GM12864 (cell line): ENCODE measurements around the gene LCE1A.

Experiments used
- DNase-seq: peaks from one replicate; pipeline ENCODE4 v3.0.0-alpha.2; 2011; ENCODE audit warnings: low read depth
- H3K4me3 ChIP-seq: 2 replicates; pipeline ENCODE4 v1.5.1; 2011; ENCODE audit warnings: mild to moderate bottlenecking, low read depth, low read length, control low read depth
- TF ChIP-seq, protein P1 (sequence below): IDR thresholded peaks from 2 replicates; pipeline ENCODE4 v1.5.1; 2011; ENCODE audit warnings: low read depth, mild to moderate bottlenecking, moderate library complexity, low read length, control low read depth, inconsistent platforms; ENCODE audit errors: missing control alignments

The LCE1A gene

DNA sequence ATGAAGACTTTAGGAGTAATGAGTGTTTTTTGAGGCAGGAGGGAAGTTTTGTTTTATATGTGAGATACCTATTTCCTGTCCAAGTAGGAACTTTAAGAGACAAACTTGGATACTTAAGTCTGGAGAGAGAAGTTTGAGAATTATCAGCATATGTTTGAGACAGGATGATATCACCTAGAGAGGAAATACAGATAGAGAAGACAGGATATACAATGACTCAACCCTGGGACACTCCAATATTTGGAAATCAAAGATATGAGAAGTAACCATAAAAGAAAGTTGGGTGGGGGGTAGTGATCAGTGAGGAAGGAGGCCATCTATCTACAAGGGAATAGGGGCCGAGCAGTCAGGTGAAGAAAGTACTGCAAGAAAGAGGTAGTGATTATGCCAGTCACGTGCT, 39.0 kb downstream of the LCE1A start:
- DNase-seq: no peak
- TF ChIP-seq, protein P1, sequence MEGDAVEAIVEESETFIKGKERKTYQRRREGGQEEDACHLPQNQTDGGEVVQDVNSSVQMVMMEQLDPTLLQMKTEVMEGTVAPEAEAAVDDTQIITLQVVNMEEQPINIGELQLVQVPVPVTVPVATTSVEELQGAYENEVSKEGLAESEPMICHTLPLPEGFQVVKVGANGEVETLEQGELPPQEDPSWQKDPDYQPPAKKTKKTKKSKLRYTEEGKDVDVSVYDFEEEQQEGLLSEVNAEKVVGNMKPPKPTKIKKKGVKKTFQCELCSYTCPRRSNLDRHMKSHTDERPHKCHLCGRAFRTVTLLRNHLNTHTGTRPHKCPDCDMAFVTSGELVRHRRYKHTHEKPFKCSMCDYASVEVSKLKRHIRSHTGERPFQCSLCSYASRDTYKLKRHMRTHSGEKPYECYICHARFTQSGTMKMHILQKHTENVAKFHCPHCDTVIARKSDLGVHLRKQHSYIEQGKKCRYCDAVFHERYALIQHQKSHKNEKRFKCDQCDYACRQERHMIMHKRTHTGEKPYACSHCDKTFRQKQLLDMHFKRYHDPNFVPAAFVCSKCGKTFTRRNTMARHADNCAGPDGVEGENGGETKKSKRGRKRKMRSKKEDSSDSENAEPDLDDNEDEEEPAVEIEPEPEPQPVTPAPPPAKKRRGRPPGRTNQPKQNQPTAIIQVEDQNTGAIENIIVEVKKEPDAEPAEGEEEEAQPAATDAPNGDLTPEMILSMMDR: no peak
- no peak overlapping the region for H3K4me3 ChIP-seq

GRCh38 chr1:152869808-152870419, 42.6 kb downstream of the LCE1A start:
- H3K4me3 ChIP-seq: no peak overlapping the region
- TF ChIP-seq, protein P1: peak; percentile 79

GRCh38 chr1:152870831-152871730, 43.8 kb downstream of the LCE1A start:
- no peak overlapping the region for H3K4me3 ChIP-seq
- no peak for DNase-seq
- TF ChIP-seq, protein P1: peak; percentile 42

More at GRCh38 chr1:152869808-152870419, 42.6 kb downstream of the LCE1A start:
- peak; percentile 18 for DNase-seq

DNA sequence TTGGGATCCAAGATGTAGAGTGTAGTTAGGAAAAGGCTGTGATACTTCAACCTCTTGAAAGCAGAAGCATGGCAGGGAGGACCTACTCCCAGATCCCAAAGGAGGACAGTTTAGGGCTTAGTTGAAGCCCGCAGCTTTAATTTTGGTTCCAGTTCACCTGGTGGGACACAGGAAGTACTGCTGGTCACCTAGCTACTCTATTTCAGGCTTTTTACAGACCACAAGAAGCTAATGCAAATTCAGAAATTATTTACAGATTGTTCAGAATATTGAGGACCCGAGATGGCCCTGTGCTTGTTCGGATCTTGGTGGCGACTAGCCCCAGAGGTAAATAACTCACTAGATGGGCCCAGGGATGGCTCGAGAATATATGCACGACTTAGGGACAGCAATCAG, 44.5 kb downstream of the LCE1A start:
- no peak for DNase-seq
- H3K4me3 ChIP-seq: no peak overlapping the region; the same call in 1 of the 2 replicates
- TF ChIP-seq, protein P1: no peak

GRCh38 chr1:152873495-152873894, 46.2 kb downstream of the LCE1A start:
- DNase-seq: no peak
- TF ChIP-seq, protein P1: no peak
- H3K4me3 ChIP-seq: no peak overlapping the region

GRCh38 chr1:152876827-152877226, 49.6 kb downstream of the LCE1A start:
- DNase-seq: no peak
- H3K4me3 ChIP-seq: no peak overlapping the region
- TF ChIP-seq, protein P1: no peak
